ENCODE results near the gene TMPRSS5.

The TMPRSS5 gene

DNA sequence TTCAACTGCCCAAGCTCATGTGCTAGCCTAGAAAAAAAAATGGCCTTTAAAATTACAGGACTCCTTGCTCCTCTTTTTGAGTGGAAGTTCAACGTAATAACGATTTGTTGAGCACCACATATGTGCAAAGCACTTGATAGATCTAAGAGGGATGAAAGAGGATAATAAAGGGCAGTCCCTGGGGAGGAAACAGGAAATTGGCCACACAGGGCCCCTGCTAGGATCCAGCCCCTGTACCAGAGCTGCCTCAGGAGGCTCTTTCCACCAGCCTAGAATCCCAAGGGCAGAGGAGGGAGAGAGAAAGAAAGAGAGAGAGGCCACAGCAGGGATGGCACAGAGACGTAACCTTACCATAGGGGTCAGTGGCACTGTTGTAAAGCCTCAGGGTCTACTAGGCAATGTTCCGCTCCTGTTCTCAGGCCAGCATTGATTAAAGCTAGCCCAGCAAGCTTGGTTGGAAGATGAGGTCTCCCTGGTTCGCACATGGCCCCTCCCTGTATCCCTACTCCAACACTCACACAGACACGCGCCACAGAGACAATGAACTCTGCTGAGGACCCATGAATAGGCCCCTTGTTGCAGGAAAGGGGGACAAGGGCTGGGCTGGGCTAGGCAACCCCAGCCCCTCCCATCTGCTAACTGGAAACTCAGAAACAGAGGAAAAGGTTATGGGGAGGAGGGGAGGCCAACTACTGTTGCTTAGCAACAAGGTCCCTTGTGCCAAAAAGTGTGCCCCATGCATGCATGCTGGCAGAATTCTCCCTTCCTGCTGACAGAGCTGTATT lies at the start of gene TMPRSS5:
TMPRSS5 (minus strand) TSS at position 438 of the 785 bp plus-strand sequence; CDS start at position 354, 84 bp downstream.
- H3K27me3 ChIP-seq (ENCODE audit: control insufficient read depth in 1 of 2, insufficient read depth in 2 of 2, low read length in 2 of 2) = no peaks in the 10 kb centered on the region
- peaks cover 0 to 7% of the 10 kb centered on the region in 2 donors for H3K9me3 ChIP-seq (ENCODE audit: control insufficient read depth in 1 of 2, low read length in 2 of 2)
- no peak within 1 kb of the TSS for H3K27ac ChIP-seq (ENCODE audit: low read depth, low read length)
- H3K4me3 ChIP-seq (ENCODE audit: low read depth in 1 of 2, low read length in 2 of 2) = no peak within 1 kb of the TSS
- H3K4me1 ChIP-seq (ENCODE audit: control insufficient read depth in 1 of 2, insufficient read depth in 2 of 2, low read length in 2 of 2) = no peaks in the 10 kb centered on the region
- H3K9ac ChIP-seq (ENCODE audit: low read depth in 1 of 2, low read length in 2 of 2) = no peak within 1 kb of the TSS
- no peaks in the 10 kb centered on the region for H3K36me3 ChIP-seq (ENCODE audit: control insufficient read depth in 1 of 2, insufficient read depth in 2 of 2, low read length in 2 of 2)

DNA sequence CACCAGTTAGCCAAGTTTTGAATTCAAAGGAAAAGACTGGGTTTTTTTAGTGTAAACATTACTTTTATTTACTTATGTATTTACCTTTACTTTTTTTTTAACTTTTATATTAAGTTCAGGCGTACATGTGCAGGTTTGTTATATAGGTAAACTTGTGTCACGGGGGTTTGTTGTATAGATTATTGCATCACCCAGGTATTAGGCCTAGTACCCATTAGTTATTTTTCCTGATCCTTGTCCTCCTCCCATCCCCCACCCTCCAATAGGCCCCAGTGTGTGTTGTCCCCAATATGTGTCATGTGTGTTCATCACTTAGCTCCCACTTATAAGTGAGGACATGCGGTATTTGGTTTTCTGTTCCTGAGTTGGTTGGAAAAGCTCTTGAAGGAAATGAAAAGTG lies 46.8 kb upstream of the TMPRSS5 start:
- H3K27me3 ChIP-seq (ENCODE audit: control insufficient read depth in 1 of 2, insufficient read depth in 2 of 2, low read length in 2 of 2) = no peaks in the 10 kb centered on the region
- no peak overlapping the region for H3K4me3 ChIP-seq (ENCODE audit: low read depth in 1 of 2, low read length in 2 of 2)
- no peaks in the 10 kb centered on the region for H3K4me1 ChIP-seq (ENCODE audit: control insufficient read depth in 1 of 2, insufficient read depth in 2 of 2, low read length in 2 of 2)
- peaks cover 12 to 34% of the 10 kb centered on the region in 2 donors for H3K36me3 ChIP-seq (ENCODE audit: control insufficient read depth in 1 of 2, insufficient read depth in 2 of 2, low read length in 2 of 2)
- H3K27ac ChIP-seq (ENCODE audit: low read depth, low read length) = no peak overlapping the region
- no peaks in the 10 kb centered on the region for H3K9me3 ChIP-seq (ENCODE audit: control insufficient read depth in 1 of 2, low read length in 2 of 2)
- H3K9ac ChIP-seq (ENCODE audit: low read depth in 1 of 2, low read length in 2 of 2) = no peak overlapping the region

DNA sequence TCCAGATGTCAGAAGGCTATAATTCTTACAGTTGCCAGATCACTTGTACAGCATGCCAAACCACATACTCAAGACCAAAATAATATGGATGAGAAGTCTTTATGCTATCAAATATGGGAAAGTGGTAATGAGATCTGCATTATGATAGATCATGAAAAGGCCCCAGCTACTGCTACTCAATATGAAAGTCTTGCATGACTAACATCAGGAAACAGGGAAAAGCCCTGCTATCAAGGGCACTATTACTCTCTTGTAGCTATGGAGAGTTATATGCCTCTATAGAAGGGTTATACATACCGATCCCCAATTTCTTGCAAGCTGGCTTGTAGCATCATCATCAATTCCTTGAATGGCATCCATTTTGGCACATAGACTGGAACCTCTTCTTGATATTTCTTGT lies 30.2 kb upstream of the TMPRSS5 start:
- H3K27me3 ChIP-seq (ENCODE audit: control insufficient read depth in 1 of 2, insufficient read depth in 2 of 2, low read length in 2 of 2) = no peaks in the 10 kb centered on the region
- H3K9me3 ChIP-seq (ENCODE audit: control insufficient read depth in 1 of 2, low read length in 2 of 2) = no peaks in the 10 kb centered on the region
- H3K4me1 ChIP-seq (ENCODE audit: control insufficient read depth in 1 of 2, insufficient read depth in 2 of 2, low read length in 2 of 2) = no peaks in the 10 kb centered on the region
- no peak overlapping the region for H3K9ac ChIP-seq (ENCODE audit: low read depth in 1 of 2, low read length in 2 of 2)
- H3K4me3 ChIP-seq (ENCODE audit: low read depth in 1 of 2, low read length in 2 of 2) = no peak overlapping the region
- peaks cover 31 to 66% of the 10 kb centered on the region in 2 donors for H3K36me3 ChIP-seq (ENCODE audit: control insufficient read depth in 1 of 2, insufficient read depth in 2 of 2, low read length in 2 of 2)
- no peak overlapping the region for H3K27ac ChIP-seq (ENCODE audit: low read depth, low read length)

DNA sequence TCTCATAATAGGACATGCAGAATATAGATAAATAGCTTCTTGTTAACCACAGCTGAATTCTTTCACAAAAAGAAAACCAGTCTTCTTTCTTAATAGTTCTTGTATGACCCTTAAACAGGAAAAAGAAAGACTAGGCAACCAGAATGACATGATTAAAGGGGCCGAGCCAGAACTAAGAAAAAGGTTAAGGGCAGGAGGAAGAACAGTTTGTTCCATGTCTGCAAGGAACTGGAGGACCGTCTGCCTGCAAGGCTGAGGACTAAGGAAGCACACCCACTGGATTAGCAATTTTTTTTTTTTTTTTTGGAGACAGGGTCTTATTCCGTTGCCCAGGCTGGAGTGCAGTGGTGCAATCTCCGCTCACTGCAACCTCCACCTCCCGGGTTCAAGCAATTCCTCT lies 26.0 kb upstream of the TMPRSS5 start:
- Histone ChIP-seq H3K36me3 (ENCODE audit: control insufficient read depth in 1 of 2, insufficient read depth in 2 of 2, low read length in 2 of 2) (peaks cover 12 to 35% of the 10 kb centered on the region in 2 donors), H3K9me3 (ENCODE audit: control insufficient read depth in 1 of 2, low read length in 2 of 2) (no peaks in the 10 kb centered on the region), H3K4me1 (ENCODE audit: control insufficient read depth in 1 of 2, insufficient read depth in 2 of 2, low read length in 2 of 2) (no peaks in the 10 kb centered on the region), H3K27me3 (ENCODE audit: control insufficient read depth in 1 of 2, insufficient read depth in 2 of 2, low read length in 2 of 2) (no peaks in the 10 kb centered on the region), H3K9ac (ENCODE audit: low read depth in 1 of 2, low read length in 2 of 2) (no peak overlapping the region), H3K4me3 (ENCODE audit: low read depth in 1 of 2, low read length in 2 of 2) (no peak overlapping the region), H3K27ac (ENCODE audit: low read depth, low read length) (no peak overlapping the region)

DNA sequence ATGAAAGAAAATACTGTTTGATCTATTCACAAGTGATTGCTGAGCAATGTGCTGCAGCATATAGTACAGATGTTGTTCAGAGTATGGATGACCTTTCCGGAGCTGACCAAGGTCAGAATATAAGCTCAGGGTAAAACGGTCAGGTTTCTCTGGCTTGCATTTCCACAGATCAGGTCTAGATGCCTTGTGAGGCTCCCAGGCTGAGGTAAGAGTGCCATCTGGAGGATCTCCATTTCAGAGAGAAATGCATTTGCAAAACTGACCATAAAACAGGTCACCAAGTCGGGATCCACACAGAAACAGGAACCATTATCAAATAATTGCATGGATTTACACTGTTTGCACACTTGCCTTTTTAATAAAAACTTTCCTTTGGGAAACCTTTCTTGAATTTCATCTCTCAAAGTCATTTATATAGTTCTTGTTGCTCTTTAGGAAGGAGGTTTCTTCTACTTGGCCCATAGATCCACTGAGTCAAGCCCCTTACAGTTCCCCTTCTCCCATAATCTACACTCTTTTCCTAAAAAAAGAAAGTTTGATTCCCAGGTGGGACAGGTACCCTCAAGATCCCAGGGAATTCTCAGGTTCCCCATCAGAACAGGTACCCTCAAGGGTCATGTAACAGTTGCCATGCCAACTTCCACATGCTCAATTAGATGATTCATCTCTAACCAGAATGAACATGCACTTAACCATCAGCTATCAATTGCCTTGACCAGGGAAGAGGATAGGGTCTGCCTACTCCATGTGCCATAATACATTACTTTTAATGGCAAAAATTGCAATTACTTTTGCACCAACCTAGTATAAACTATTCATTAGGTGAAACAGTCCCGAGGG lies 25.0 kb upstream of the TMPRSS5 start:
- no peak overlapping the region for H3K9ac ChIP-seq (ENCODE audit: low read depth in 1 of 2, low read length in 2 of 2)

DNA sequence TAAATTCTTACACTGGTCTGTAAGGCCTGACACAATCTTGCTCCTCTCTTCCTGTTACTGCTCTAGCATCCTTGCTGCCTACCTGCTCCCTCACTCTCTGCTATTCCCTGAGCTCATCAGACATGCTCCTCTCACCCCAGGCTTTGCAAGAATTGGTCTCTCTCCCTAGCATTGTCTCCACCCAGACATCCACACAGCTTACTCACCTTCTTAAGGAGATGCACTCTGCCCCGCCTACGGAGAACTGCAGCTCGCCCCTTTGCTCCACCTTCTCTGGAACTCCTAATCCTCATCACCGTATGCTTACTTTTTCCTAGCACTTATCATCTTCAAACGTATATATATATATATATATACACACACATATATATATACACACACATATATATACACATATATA lies 23.3 kb upstream of the TMPRSS5 start:
- no peak overlapping the region for H3K9ac ChIP-seq (ENCODE audit: low read depth in 1 of 2, low read length in 2 of 2)
- peaks cover 0 to 17% of the 10 kb centered on the region in 2 donors for H3K36me3 ChIP-seq (ENCODE audit: control insufficient read depth in 1 of 2, insufficient read depth in 2 of 2, low read length in 2 of 2)
- no peaks in the 10 kb centered on the region for H3K27me3 ChIP-seq (ENCODE audit: control insufficient read depth in 1 of 2, insufficient read depth in 2 of 2, low read length in 2 of 2)
- H3K9me3 ChIP-seq (ENCODE audit: control insufficient read depth in 1 of 2, low read length in 2 of 2) = no peaks in the 10 kb centered on the region
- peaks cover 4 to 6% of the 10 kb centered on the region in 2 donors for H3K4me1 ChIP-seq (ENCODE audit: control insufficient read depth in 1 of 2, insufficient read depth in 2 of 2, low read length in 2 of 2)
- no peak overlapping the region for H3K27ac ChIP-seq (ENCODE audit: low read depth, low read length)
- no peak overlapping the region for H3K4me3 ChIP-seq (ENCODE audit: low read depth in 1 of 2, low read length in 2 of 2)

More for the DNA sequence above, 25.0 kb upstream of the TMPRSS5 start:
- Histone ChIP-seq H3K27ac (ENCODE audit: low read depth, low read length) (no peak overlapping the region), H3K36me3 (ENCODE audit: control insufficient read depth in 1 of 2, insufficient read depth in 2 of 2, low read length in 2 of 2) (peaks cover 4 to 25% of the 10 kb centered on the region in 2 donors), H3K4me3 (ENCODE audit: low read depth in 1 of 2, low read length in 2 of 2) (no peak overlapping the region), H3K4me1 (ENCODE audit: control insufficient read depth in 1 of 2, insufficient read depth in 2 of 2, low read length in 2 of 2) (no peaks in the 10 kb centered on the region), H3K9me3 (ENCODE audit: control insufficient read depth in 1 of 2, low read length in 2 of 2) (no peaks in the 10 kb centered on the region), H3K27me3 (ENCODE audit: control insufficient read depth in 1 of 2, insufficient read depth in 2 of 2, low read length in 2 of 2) (no peaks in the 10 kb centered on the region)

DNA sequence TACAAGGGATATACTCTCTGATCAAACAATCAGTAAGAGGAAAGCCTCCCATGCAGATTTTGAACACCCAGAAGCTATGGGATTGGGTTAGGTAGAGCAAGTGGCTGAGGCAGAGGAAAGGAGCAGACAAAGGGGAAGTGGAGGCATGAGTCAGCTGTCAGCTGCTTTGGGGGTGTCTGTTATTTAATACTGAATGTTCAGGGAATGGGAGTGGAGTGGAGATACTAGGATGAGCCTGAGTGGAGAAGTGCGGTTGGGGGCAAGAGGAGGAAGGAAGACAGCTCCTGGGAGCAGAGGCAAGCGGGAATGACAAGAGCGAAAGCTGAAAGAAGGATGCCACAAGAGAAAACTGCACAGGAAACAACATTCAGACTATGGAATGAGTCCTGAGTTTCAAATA lies 22.7 kb upstream of the TMPRSS5 start:
- Histone ChIP-seq H3K9me3 (ENCODE audit: control insufficient read depth in 1 of 2, low read length in 2 of 2) (no peaks in the 10 kb centered on the region), H3K36me3 (ENCODE audit: control insufficient read depth in 1 of 2, insufficient read depth in 2 of 2, low read length in 2 of 2) (peaks cover 0 to 14% of the 10 kb centered on the region in 2 donors), H3K27ac (ENCODE audit: low read depth, low read length) (no peak overlapping the region), H3K27me3 (ENCODE audit: control insufficient read depth in 1 of 2, insufficient read depth in 2 of 2, low read length in 2 of 2) (no peaks in the 10 kb centered on the region), H3K4me1 (ENCODE audit: control insufficient read depth in 1 of 2, insufficient read depth in 2 of 2, low read length in 2 of 2) (peaks cover 4 to 6% of the 10 kb centered on the region in 2 donors), H3K4me3 (ENCODE audit: low read depth in 1 of 2, low read length in 2 of 2) (no peak overlapping the region), H3K9ac (ENCODE audit: low read depth in 1 of 2, low read length in 2 of 2) (no peak overlapping the region)

DNA sequence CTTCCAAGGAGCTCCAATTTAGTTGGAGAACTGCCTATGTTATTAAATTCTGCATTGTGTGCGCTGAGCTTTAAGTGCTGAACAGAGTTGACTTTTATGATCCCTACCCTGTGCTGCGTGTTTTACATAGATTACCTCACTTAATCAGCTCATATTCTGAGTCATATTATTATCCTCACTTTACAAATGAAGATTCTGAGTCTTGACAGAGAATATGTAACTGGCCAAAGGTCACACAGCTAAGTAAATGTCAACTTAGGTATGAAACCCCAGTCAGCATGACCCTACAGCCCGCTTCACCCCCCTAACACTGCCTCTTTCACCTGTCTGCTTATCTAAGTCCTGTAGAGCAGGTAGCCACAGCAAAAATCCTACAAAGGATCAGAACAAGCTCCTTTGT lies 19.8 kb upstream of the TMPRSS5 start:
- H3K4me1 ChIP-seq (ENCODE audit: control insufficient read depth in 1 of 2, insufficient read depth in 2 of 2, low read length in 2 of 2) = peaks cover 4 to 6% of the 10 kb centered on the region in 2 donors

DNA sequence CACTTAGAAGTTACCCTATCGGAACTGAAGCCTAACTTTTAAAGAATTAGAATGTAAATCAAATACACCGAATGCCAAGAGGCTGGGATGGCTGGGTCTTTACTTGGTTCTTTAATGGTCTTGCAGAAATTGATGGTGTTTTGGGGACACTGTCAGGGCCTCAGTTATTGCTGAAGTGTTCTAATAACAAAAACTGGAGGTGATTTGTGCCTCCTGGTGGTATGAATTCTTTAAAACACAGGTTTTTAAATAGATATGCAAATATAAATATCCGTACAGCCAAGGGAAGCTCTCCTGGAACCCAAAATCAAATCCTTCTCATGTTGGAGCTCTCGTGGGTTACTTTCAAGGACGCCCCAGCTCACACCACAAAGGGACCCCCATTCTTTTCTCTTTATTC lies 19.3 kb upstream of the TMPRSS5 start:
- Histone ChIP-seq H3K27ac (ENCODE audit: low read depth, low read length) (no peak overlapping the region), H3K4me1 (ENCODE audit: control insufficient read depth in 1 of 2, insufficient read depth in 2 of 2, low read length in 2 of 2) (peaks cover 4 to 6% of the 10 kb centered on the region in 2 donors), H3K36me3 (ENCODE audit: control insufficient read depth in 1 of 2, insufficient read depth in 2 of 2, low read length in 2 of 2) (no peaks in the 10 kb centered on the region), H3K4me3 (ENCODE audit: low read depth in 1 of 2, low read length in 2 of 2) (no peak overlapping the region), H3K9me3 (ENCODE audit: control insufficient read depth in 1 of 2, low read length in 2 of 2) (no peaks in the 10 kb centered on the region), H3K27me3 (ENCODE audit: control insufficient read depth in 1 of 2, insufficient read depth in 2 of 2, low read length in 2 of 2) (no peaks in the 10 kb centered on the region), H3K9ac (ENCODE audit: low read depth in 1 of 2, low read length in 2 of 2) (no peak overlapping the region)

More for the DNA sequence above, 19.8 kb upstream of the TMPRSS5 start:
- no peak overlapping the region for H3K27ac ChIP-seq (ENCODE audit: low read depth, low read length)
- H3K9me3 ChIP-seq (ENCODE audit: control insufficient read depth in 1 of 2, low read length in 2 of 2) = no peaks in the 10 kb centered on the region
- H3K36me3 ChIP-seq (ENCODE audit: control insufficient read depth in 1 of 2, insufficient read depth in 2 of 2, low read length in 2 of 2) = no peaks in the 10 kb centered on the region
- no peak overlapping the region for H3K4me3 ChIP-seq (ENCODE audit: low read depth in 1 of 2, low read length in 2 of 2)
- H3K9ac ChIP-seq (ENCODE audit: low read depth in 1 of 2, low read length in 2 of 2) = no peak overlapping the region
- H3K27me3 ChIP-seq (ENCODE audit: control insufficient read depth in 1 of 2, insufficient read depth in 2 of 2, low read length in 2 of 2) = no peaks in the 10 kb centered on the region

DNA sequence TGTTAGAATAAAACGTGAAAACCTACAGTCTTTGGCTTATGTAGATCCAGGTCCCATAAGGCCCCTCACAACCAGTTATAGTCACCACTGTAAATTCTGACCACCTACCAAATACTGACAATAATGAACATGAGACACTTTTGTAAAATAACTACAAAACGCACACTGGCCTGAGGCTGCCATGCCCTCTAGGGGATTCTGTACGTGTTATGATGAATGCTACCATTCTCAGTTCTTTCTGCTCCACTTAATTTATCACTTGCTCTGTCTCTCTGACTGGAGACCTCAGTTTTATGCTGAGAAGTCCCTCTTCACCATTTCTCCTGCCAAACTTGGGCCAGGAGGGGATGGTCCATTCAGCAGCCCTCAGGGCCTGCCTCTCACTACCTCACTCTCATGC lies 18.7 kb upstream of the TMPRSS5 start:
- no peaks in the 10 kb centered on the region for H3K36me3 ChIP-seq (ENCODE audit: control insufficient read depth in 1 of 2, insufficient read depth in 2 of 2, low read length in 2 of 2)
- H3K4me3 ChIP-seq (ENCODE audit: low read depth in 1 of 2, low read length in 2 of 2) = no peak overlapping the region
- no peak overlapping the region for H3K27ac ChIP-seq (ENCODE audit: low read depth, low read length)
- no peaks in the 10 kb centered on the region for H3K27me3 ChIP-seq (ENCODE audit: control insufficient read depth in 1 of 2, insufficient read depth in 2 of 2, low read length in 2 of 2)
- H3K9me3 ChIP-seq (ENCODE audit: control insufficient read depth in 1 of 2, low read length in 2 of 2) = no peaks in the 10 kb centered on the region
- peaks cover 4 to 6% of the 10 kb centered on the region in 2 donors for H3K4me1 ChIP-seq (ENCODE audit: control insufficient read depth in 1 of 2, insufficient read depth in 2 of 2, low read length in 2 of 2)
- H3K9ac ChIP-seq (ENCODE audit: low read depth in 1 of 2, low read length in 2 of 2) = no peak overlapping the region
